B cell (primary cell): ENCODE measurements around the gene BDH1. TPM values are rescaled to one million over a fixed set of nuclear protein-coding genes. Genes with fewer than 3 reads are reported as not detected.

Experiments
- ATAC-seq: fragments of 200-7000 bp; cut with Tn5 transposase; one replicate; pipeline ENCODE4 v1.10.0; 2021; ENCODE audit warnings: low read depth, mild to moderate bottlenecking, moderate number of reproducible peaks, moderate library complexity
- CTCF ChIA-PET: fragments of 350-600 bp; sonication (Branson Sonifier 250); formaldehyde crosslinking; loops from one replicate; lab custom pipeline; 2021; ENCODE audit warnings: antibody characterized with exemption, inconsistent platforms; lab: Charles Lee
- POLR2A ChIA-PET: fragments of 350-600 bp; sonication (Branson Sonifier 250); formaldehyde crosslinking; loops from one replicate; lab custom pipeline; 2021; ENCODE audit warnings: antibody characterized with exemption; lab: Charles Lee
- DNase-seq: peaks from one replicate; pipeline ENCODE4 v3.0.0; 2013
- H2AFZ ChIP-seq: 2 replicates; pipeline ENCODE4 v1.6.1; 2012; ENCODE audit warnings: mild to moderate bottlenecking, low read depth, low read length; ENCODE audit not compliant: insufficient read depth, poor library complexity, severe bottlenecking
- H3K27ac ChIP-seq, 2 donors: 1 replicate in 1 of 2; 2 replicates in 1 of 2; pipeline ENCODE4 v1.5.1; 2012 to 2013; ENCODE audit warnings: low read length in 2 of 2, mild to moderate bottlenecking in 2 of 2, moderate library complexity in 1 of 2
- H3K27me3 ChIP-seq, 4 experiments: fragments of 200-600 bp in 1 of 4; sonication (generic) in 1 of 4; replicated peaks in 1 of 4; 1 replicate in 2 of 4; 2 replicates in 2 of 4; pipeline versions ENCODE4 v1.6.1 to v1.7.0; 2013 to 2016; ENCODE audit warnings: low read length in 3 of 4, mild to moderate bottlenecking in 2 of 4, mixed read lengths in 1 of 4, moderate library complexity in 1 of 4; ENCODE audit not compliant: insufficient read depth in 4 of 4, control insufficient read depth in 3 of 4; ENCODE audit errors: control extremely low read depth in 1 of 4
- H3K36me3 ChIP-seq, 2 experiments: replicated peaks in 1 of 2; 1 replicate in 1 of 2; 2 replicates in 1 of 2; pipeline versions ENCODE4 v1.6.1 to v1.7.1; 2013; ENCODE audit warnings: low read length in 1 of 2; ENCODE audit not compliant: insufficient read depth in 2 of 2, control insufficient read depth in 1 of 2; ENCODE audit errors: control extremely low read depth in 1 of 2, extremely low read depth in 1 of 2
- H3K4me1 ChIP-seq, 2 donors: fragments of 200-600 bp in 1 of 2; sonication (generic) in 1 of 2; 1 replicate in 1 of 2; 2 replicates in 1 of 2; pipeline versions ENCODE4 v1.5.1 to v1.6.1; 2013 to 2017; ENCODE audit warnings: low read length in 2 of 2; ENCODE audit not compliant: control insufficient read depth in 2 of 2, insufficient read depth in 2 of 2
- H3K4me2 ChIP-seq: replicated peaks from 2 replicates; pipeline ENCODE3; 2012; ENCODE audit warnings: mild to moderate bottlenecking, low read depth, low read length; ENCODE audit not compliant: poor library complexity, severe bottlenecking
- H3K4me3 ChIP-seq, 5 experiments: fragments of 200-600 bp in 1 of 5; sonication (generic) in 1 of 5; 1 replicate in 3 of 5; 2 replicates in 2 of 5; pipeline versions ENCODE4 v1.5.1 to v1.7.0; 2011 to 2016; ENCODE audit warnings: low read length in 4 of 5, mild to moderate bottlenecking in 4 of 5, low read depth in 2 of 5, control low read depth in 1 of 5, moderate library complexity in 1 of 5; ENCODE audit not compliant: insufficient read depth in 1 of 5; ENCODE audit errors: control extremely low read depth in 1 of 5, extremely low read depth in 1 of 5
- H3K79me2 ChIP-seq: fragments of 200-600 bp; sonication (generic); one replicate; pipeline ENCODE4 v1.6.0; 2016; ENCODE audit warnings: low read length; ENCODE audit not compliant: control insufficient read depth, insufficient read depth
- H3K9ac ChIP-seq: fragments of 200-600 bp; sonication (generic); 2 replicates; pipeline ENCODE4 v1.6.1; 2017; ENCODE audit warnings: mild to moderate bottlenecking, low read length, moderate library complexity
- H3K9me3 ChIP-seq, 3 donors: one replicate each; pipeline versions ENCODE4 v1.6.1 to v1.7.1; 2013; ENCODE audit warnings: low read length in 2 of 3; ENCODE audit not compliant: control insufficient read depth in 2 of 3, insufficient read depth in 1 of 3; ENCODE audit errors: control extremely low read depth in 1 of 3
- H4K20me1 ChIP-seq: 2 replicates; pipeline ENCODE4 v1.6.0; 2012; ENCODE audit warnings: mild to moderate bottlenecking, low read length; ENCODE audit not compliant: insufficient read depth, control insufficient read depth, poor library complexity, severe bottlenecking
- H3K27ac Mint-ChIP-seq: one replicate; pipeline ENCODE4 v1.8.0; 2021; ENCODE audit warnings: mixed read lengths
- H3K27me3 Mint-ChIP-seq: one replicate; pipeline ENCODE4 v1.8.0; 2021; ENCODE audit warnings: mixed read lengths
- H3K4me1 Mint-ChIP-seq: one replicate; pipeline ENCODE4 v1.8.0; 2021; ENCODE audit warnings: mixed read lengths
- H3K4me3 Mint-ChIP-seq: one replicate; pipeline ENCODE4 v1.8.0; 2021; ENCODE audit warnings: mixed read lengths
- H3K9me3 Mint-ChIP-seq: one replicate; pipeline ENCODE4 v1.8.0; 2022; ENCODE audit warnings: mixed read lengths; ENCODE audit not compliant: insufficient read depth
- CTCF ChIP-seq: fragments of 200-600 bp; IDR thresholded peaks from one replicate; pipeline ENCODE4 v1.8.0; 2022; ENCODE audit warnings: antibody characterized with exemption, mild to moderate bottlenecking
- EZH2 ChIP-seq: IDR thresholded peaks from 2 replicates; pipeline ENCODE4 v1.6.1; 2012; ENCODE audit warnings: borderline replicate concordance, low read depth, mild to moderate bottlenecking, moderate library complexity, low read length; ENCODE audit not compliant: insufficient read depth, poor library complexity, severe bottlenecking
- WGBS: methylation state at CpG from one replicate; pipeline ENCODE4 v1.1.5; 2013; ENCODE audit warnings: missing lambda C conversion rate; ENCODE audit not compliant: insufficient coverage; 5-methylcytosine and 5-hydroxymethylcytosine counted together
- intact Hi-C: fragments of 100-400 bp; cut with micrococcal nuclease; formaldehyde crosslinking; loops from one replicate; pipeline ENCODE4 v1.10.0; 2022
- polyA plus RNA-seq: library from polyadenylated mRNA; depleted of rRNA; stranded (reverse); fragments of >200 nt; gene quantifications from 2 replicates; pipeline ENCODE4 v1.2.3, GENCODE V29; 2012
- total RNA-seq, 2 donors: library from RNA; stranded (reverse); fragments of 120-200 nt in 1 of 2; gene quantifications; 1 replicate in 1 of 2; 2 replicates in 1 of 2; pipeline versions ENCODE4 v1.2.3 to v1.2.4, GENCODE V29; 2013 to 2022

The BDH1 gene
- total and polyA plus RNA-seq, 2 donors (not counting 1 experiment from before 2014, with no cell fraction given): 21.1 to 59.3 TPM

GRCh38 chr3:197495999-197496745 is 59.6 kb downstream of the BDH1 start:
- H3K27ac ChIP-seq: no peak overlapping the region
- DNase-seq (no peak), ATAC-seq (no peak)
- Mint-ChIP-seq H3K4me3 (no peak overlapping the region), H3K27ac (no peak overlapping the region), H3K9me3 (no peaks in the 10 kb centered on the region), H3K27me3 (peaks cover 16% of the 10 kb centered on the region), H3K4me1 (peaks cover 5% of the 10 kb centered on the region)
- peaks cover 0 to 2% (median 0%) of the 10 kb centered on the region in 4 experiments for H3K27me3 ChIP-seq
- H3K9ac ChIP-seq: no peak overlapping the region
- CTCF ChIA-PET: interaction anchor here (0.6 to 0.8 kb wide), 2 partner anchors 240 to 1489 kb away, joined by 3 read pairs; no protein-coding TSS in a partner anchor
- H3K4me2 ChIP-seq: no peak overlapping the region
- no peaks in the 10 kb centered on the region for H3K36me3 ChIP-seq
- 96% methylated on average over 7 of the region's 9 CpGs for WGBS
- peaks cover 0 to 5% of the 10 kb centered on the region in 2 donors for H3K4me1 ChIP-seq
- no peak for TF ChIP-seq EZH2
- no peak for TF ChIP-seq CTCF
- no peak overlapping the region for H3K4me3 ChIP-seq
- no peaks in the 10 kb centered on the region for H3K79me2 ChIP-seq
- POLR2A ChIA-PET: no interaction called here
- intact Hi-C loops: no loop called here
- H4K20me1 ChIP-seq: no peaks in the 10 kb centered on the region
- no peak overlapping the region for H2AFZ ChIP-seq
- H3K9me3 ChIP-seq: peaks cover 0 to 6% (median 0%) of the 10 kb centered on the region in 3 donors

GRCh38 chr3:197495499-197495898 is 60.3 kb downstream of the BDH1 start:
- H3K9ac ChIP-seq: no peak overlapping the region
- peaks cover 5% of the 10 kb centered on the region for H3K4me1 Mint-ChIP-seq
- no peak overlapping the region for H3K27ac Mint-ChIP-seq
- H3K9me3 ChIP-seq: peaks cover 0 to 6% (median 0%) of the 10 kb centered on the region in 3 donors
- peaks cover 0 to 2% (median 0%) of the 10 kb centered on the region in 4 experiments for H3K27me3 ChIP-seq
- DNase-seq (no peak), ATAC-seq (no peak)
- no peak overlapping the region for H3K4me2 ChIP-seq
- CTCF ChIA-PET: interaction anchor here (0.8 kb wide), 1 partner anchor 239 kb away, joined by 3 read pairs; no protein-coding TSS in a partner anchor
- no peak for TF ChIP-seq CTCF
- no peak for TF ChIP-seq EZH2
- whole genome bisulfite sequencing: no CpG with 5 or more reads among the region's 5 CpGs
- H4K20me1 ChIP-seq: no peaks in the 10 kb centered on the region
- POLR2A ChIA-PET: no interaction called here
- no peak overlapping the region for H3K27ac ChIP-seq
- H3K4me3 ChIP-seq: no peak overlapping the region
- H3K27me3 Mint-ChIP-seq: peaks cover 16% of the 10 kb centered on the region
- peak overlapping the region; percentile 10 for H2AFZ ChIP-seq
- no peaks in the 10 kb centered on the region for H3K79me2 ChIP-seq
- no peaks in the 10 kb centered on the region for H3K9me3 Mint-ChIP-seq
- H3K4me1 ChIP-seq: peaks cover 0 to 5% of the 10 kb centered on the region in 2 donors
- no peak overlapping the region for H3K4me3 Mint-ChIP-seq
- intact Hi-C loops: no loop called here
- H3K36me3 ChIP-seq: no peaks in the 10 kb centered on the region
